DOHH2 (cell line): ENCODE results near the gene CMTM3.

Source experiments
- H3F3A ChIP-seq: fragments of 200-600 bp; sonication (generic), shearing (Covaris generic); 2 replicates; pipeline ENCODE4 v1.6.0; 2016; ENCODE audit warnings: antibody characterized with exemption, mild to moderate bottlenecking; ENCODE audit not compliant: control insufficient read depth, insufficient read depth
- H3K27ac ChIP-seq: fragments of 200-600 bp; sonication (generic); 2 replicates; pipeline ENCODE4 v1.5.1; 2014; ENCODE audit warnings: low read depth, mild to moderate bottlenecking, low read length, moderate library complexity
- H3K27me3 ChIP-seq: fragments of 200-600 bp; sonication (generic); 2 replicates; pipeline ENCODE4 v1.6.1; 2014; ENCODE audit warnings: mild to moderate bottlenecking, low read length, mixed read lengths; ENCODE audit not compliant: control insufficient read depth
- H3K36me3 ChIP-seq: fragments of 200-600 bp; sonication (generic); 2 replicates; pipeline ENCODE4 v1.6.1; 2014; ENCODE audit warnings: mild to moderate bottlenecking, low read length, moderate library complexity, mixed read lengths; ENCODE audit not compliant: control insufficient read depth
- H3K4me1 ChIP-seq: fragments of 200-600 bp; sonication (generic); 2 replicates; pipeline ENCODE4 v1.6.1; 2014; ENCODE audit warnings: mild to moderate bottlenecking, low read length, mixed read lengths; ENCODE audit not compliant: control insufficient read depth
- H3K4me2 ChIP-seq: fragments of 200-600 bp; sonication (generic); 2 replicates; pipeline ENCODE4 v1.6.0; 2014; ENCODE audit warnings: mild to moderate bottlenecking, low read length, moderate library complexity
- H3K4me3 ChIP-seq: fragments of 200-600 bp; sonication (generic); 2 replicates; pipeline ENCODE4 v1.5.1; 2014; ENCODE audit warnings: mild to moderate bottlenecking, low read length, mixed read lengths
- H3K79me2 ChIP-seq: fragments of 200-600 bp; sonication (generic); 2 replicates; pipeline ENCODE4 v1.6.1; 2014; ENCODE audit warnings: mild to moderate bottlenecking, low read length, mixed read lengths; ENCODE audit not compliant: control insufficient read depth
- H3K9me2 ChIP-seq: fragments of 200-600 bp; sonication (generic); replicated peaks from 2 replicates; pipeline ENCODE4 v1.6.1; 2014; ENCODE audit warnings: mild to moderate bottlenecking, low read length, mixed read lengths; ENCODE audit not compliant: control insufficient read depth
- H3K9me3 ChIP-seq: fragments of 200-600 bp; sonication (generic); 2 replicates; pipeline ENCODE4 v1.6.1; 2014; ENCODE audit warnings: antibody characterized with exemption, low read length, mixed read lengths; ENCODE audit not compliant: control insufficient read depth, insufficient read depth
- H4K20me1 ChIP-seq: fragments of 200-600 bp; sonication (generic); 2 replicates; pipeline ENCODE4 v1.6.0; 2014; ENCODE audit warnings: low read depth, mild to moderate bottlenecking, antibody characterized with exemption, low read length, moderate library complexity; ENCODE audit not compliant: control insufficient read depth, insufficient read depth
- EZH2phosphoT487 ChIP-seq: fragments of 200-600 bp; sonication (generic); IDR thresholded peaks from 2 replicates; pipeline ENCODE4 v1.6.1; 2017; ENCODE audit warnings: borderline replicate concordance, mild to moderate bottlenecking, antibody characterized with exemption, low read length, moderate library complexity, mixed read lengths
- TF ChIP-seq, protein P1 (sequence below): fragments of 200-600 bp; sonication (generic); IDR thresholded peaks from one replicate; pipeline ENCODE4 v1.5.1; 2014; ENCODE audit warnings: antibody characterized with exemption, mild to moderate bottlenecking, low read depth, low read length; ENCODE audit not compliant: poor library complexity, severe bottlenecking

CMTM3 gene

DNA sequence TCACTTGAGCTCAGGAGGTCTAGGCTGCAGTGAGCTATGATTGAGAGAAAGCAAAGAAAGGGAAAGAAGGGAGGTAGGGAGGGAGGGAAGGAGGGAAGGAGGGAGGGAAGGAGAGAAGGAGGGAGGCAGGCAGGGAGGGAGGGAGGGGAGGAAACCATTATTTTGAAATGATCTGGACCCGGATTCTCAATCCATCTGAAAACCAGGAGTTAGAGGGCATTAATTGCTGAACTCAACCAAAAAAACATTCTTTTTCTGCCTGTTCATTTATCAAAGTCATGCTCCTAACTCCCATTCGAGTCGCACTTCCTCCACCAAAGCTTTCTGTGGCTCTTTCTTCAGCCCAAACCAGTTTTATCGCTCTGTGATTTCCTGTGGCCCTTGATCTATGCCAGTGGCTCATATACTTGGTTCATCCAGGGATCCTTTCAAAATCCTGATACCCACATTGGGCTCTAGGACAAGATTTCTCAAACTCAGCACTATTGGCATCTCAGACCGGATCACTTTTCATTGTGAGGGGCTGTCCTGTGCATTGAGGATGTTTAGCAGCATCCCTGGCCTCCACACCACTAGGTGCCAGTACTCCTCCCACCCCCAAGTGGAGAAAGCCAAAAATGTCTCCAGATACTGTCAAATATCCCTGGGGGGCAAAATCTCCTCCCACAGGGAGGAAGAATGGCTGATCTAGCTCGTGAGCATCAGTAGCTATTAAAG lies 53.8 kb downstream of the CMTM3 start:
- no peak overlapping the region for H3K4me2 ChIP-seq
- H3K79me2 ChIP-seq = no peaks in the 10 kb centered on the region
- no peak overlapping the region for H3K4me3 ChIP-seq
- peaks cover 13% of the 10 kb centered on the region for H3K27me3 ChIP-seq
- TF ChIP-seq, protein P1, sequence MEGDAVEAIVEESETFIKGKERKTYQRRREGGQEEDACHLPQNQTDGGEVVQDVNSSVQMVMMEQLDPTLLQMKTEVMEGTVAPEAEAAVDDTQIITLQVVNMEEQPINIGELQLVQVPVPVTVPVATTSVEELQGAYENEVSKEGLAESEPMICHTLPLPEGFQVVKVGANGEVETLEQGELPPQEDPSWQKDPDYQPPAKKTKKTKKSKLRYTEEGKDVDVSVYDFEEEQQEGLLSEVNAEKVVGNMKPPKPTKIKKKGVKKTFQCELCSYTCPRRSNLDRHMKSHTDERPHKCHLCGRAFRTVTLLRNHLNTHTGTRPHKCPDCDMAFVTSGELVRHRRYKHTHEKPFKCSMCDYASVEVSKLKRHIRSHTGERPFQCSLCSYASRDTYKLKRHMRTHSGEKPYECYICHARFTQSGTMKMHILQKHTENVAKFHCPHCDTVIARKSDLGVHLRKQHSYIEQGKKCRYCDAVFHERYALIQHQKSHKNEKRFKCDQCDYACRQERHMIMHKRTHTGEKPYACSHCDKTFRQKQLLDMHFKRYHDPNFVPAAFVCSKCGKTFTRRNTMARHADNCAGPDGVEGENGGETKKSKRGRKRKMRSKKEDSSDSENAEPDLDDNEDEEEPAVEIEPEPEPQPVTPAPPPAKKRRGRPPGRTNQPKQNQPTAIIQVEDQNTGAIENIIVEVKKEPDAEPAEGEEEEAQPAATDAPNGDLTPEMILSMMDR = no peak
- no peak for TF ChIP-seq EZH2phosphoT487
- H3K4me1 ChIP-seq = no peaks in the 10 kb centered on the region
- H3K9me3 ChIP-seq = no peaks in the 10 kb centered on the region
- H3K36me3 ChIP-seq = no peaks in the 10 kb centered on the region
- no peak overlapping the region for H3K27ac ChIP-seq
- H3F3A ChIP-seq = no peaks in the 10 kb centered on the region
- H4K20me1 ChIP-seq = no peaks in the 10 kb centered on the region
- H3K9me2 ChIP-seq = no peaks in the 10 kb centered on the region

DNA sequence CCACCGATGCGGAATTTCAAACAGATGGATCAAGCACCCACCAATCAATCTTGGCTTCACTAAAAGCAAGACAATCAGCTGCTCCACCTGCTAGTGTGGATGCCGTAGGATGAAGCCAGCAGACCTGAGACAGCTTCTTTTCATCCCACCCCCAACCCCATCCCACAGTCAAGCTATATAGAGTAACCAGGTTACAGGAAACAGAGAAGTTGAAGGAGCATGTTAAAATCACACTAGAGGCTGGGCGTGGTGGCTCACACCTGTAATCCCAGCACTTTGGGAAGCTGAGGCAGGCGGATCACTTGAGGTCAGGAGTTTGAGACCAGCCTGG lies 54.3 kb downstream of the CMTM3 start:
- Histone ChIP-seq H4K20me1 (no peaks in the 10 kb centered on the region), H3K4me1 (no peaks in the 10 kb centered on the region), H3K4me3 (no peak overlapping the region), H3K27me3 (peaks cover 13% of the 10 kb centered on the region), H3K36me3 (no peaks in the 10 kb centered on the region), H3F3A (no peaks in the 10 kb centered on the region), H3K27ac (no peak overlapping the region), H3K79me2 (no peaks in the 10 kb centered on the region), H3K4me2 (no peak overlapping the region), H3K9me3 (no peaks in the 10 kb centered on the region), H3K9me2 (no peaks in the 10 kb centered on the region)
- TF ChIP-seq EZH2phosphoT487 = no peak
- TF ChIP-seq, protein P1 = no peak

DNA sequence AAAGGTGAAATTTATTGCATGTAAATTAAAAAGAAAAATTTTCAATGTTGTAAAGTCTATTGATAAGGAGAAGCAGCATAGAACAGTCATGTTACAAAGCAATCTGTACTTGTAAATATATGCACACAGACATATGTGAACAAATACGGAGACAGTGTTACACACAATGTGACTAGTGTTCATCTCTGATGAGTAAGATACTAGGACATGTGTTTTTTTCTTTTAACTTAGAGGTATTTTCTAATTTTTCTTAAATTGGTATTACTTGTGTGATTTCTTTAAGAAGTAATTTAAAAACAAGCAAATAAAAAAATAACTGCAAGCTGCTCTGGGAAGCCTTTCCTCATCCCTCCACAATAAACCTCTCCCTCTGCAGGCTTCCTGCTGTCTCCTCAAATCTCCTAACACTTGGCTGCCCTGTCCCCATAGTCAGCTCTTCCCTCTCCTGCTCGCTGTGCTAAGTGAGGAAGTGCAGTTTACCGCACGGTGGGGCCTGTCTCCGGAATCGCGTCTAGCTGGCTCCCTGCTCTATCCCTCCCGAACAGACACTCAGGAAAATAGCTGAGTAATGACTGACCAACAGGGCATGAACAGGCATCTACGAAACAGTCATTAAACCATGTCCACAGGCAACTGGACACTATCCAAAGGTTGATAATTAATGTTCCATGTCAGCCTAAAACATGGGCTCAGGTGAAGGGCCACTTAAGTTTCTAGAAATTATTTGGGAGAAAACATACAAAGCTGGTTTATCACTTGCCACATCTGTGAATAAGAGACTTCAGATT lies 56.1 kb downstream of the CMTM3 start:
- H3F3A ChIP-seq = no peaks in the 10 kb centered on the region
- no peak overlapping the region for H3K27ac ChIP-seq
- no peaks in the 10 kb centered on the region for H3K9me2 ChIP-seq
- peaks cover 13% of the 10 kb centered on the region for H3K27me3 ChIP-seq
- TF ChIP-seq, protein P1 = no peak
- TF ChIP-seq EZH2phosphoT487 = no peak
- no peaks in the 10 kb centered on the region for H3K9me3 ChIP-seq
- H3K4me1 ChIP-seq = no peaks in the 10 kb centered on the region
- no peaks in the 10 kb centered on the region for H3K36me3 ChIP-seq
- no peak overlapping the region for H3K4me2 ChIP-seq
- H3K79me2 ChIP-seq = no peaks in the 10 kb centered on the region
- H3K4me3 ChIP-seq = no peak overlapping the region
- H4K20me1 ChIP-seq = no peaks in the 10 kb centered on the region
